Stomach (tissue), 9 donors: Measurements from ENCODE around the gene CLASP2. TPM values are rescaled to one million over a fixed set of nuclear protein-coding genes. Genes with fewer than 3 reads are reported as not detected.

Source experiments
- DNase-seq, 2 donors: peaks; one replicate each; pipeline versions ENCODE4 v3.0.0 to v3.0.0-alpha.2; 2013 to 2019
- H3K27ac ChIP-seq, 5 donors: fragments of 200-600 bp in 4 of 5; sonication (generic) in 4 of 5; one replicate each; pipeline ENCODE4 v1.5.1; 2013 to 2019; ENCODE audit warnings: mild to moderate bottlenecking in 1 of 5, moderate library complexity in 1 of 5
- H3K27me3 ChIP-seq, 3 donors: fragments of 200-600 bp; sonication (generic); one replicate each; pipeline ENCODE4 v1.5.1; 2017 to 2019; ENCODE audit warnings: mixed run types in 1 of 3
- H3K36me3 ChIP-seq, 4 donors: fragments of 200-600 bp; sonication (generic); 1 replicate in 3 of 4; 2 replicates in 1 of 4; pipeline ENCODE4 v1.5.1; 2016 to 2019
- H3K4me1 ChIP-seq, 4 donors: fragments of 200-600 bp; sonication (generic); one replicate each; pipeline ENCODE4 v1.5.1; 2016 to 2019
- H3K4me3 ChIP-seq, 4 donors: fragments of 200-600 bp; sonication (generic) in 3 of 4; one replicate each; pipeline ENCODE4 v1.5.1; 2016 to 2019; ENCODE audit warnings: mild to moderate bottlenecking in 1 of 4
- H3K9me3 ChIP-seq, 4 donors: fragments of 200-600 bp; sonication (generic); one replicate each; pipeline ENCODE4 v1.5.1; 2016 to 2019
- CTCF ChIP-seq, 7 experiments: fragments of 450-650 bp in 4 of 7; fragments of 200-600 bp in 3 of 7; sonication (generic) in 3 of 7; IDR thresholded peaks; one replicate each; pipeline ENCODE4 v1.5.1; 2016 to 2019; ENCODE audit warnings: antibody characterized with exemption in 7 of 7, control low read depth in 2 of 7, mild to moderate bottlenecking in 1 of 7
- EP300 ChIP-seq: sonication (generic); formaldehyde crosslinking; IDR thresholded peaks from one replicate; pipeline ENCODE4 v1.6.1; 2017; ENCODE audit warnings: antibody characterized with exemption
- POLR2A ChIP-seq, 4 donors: fragments of 450-650 bp; IDR thresholded peaks; one replicate each; pipeline ENCODE4 v1.6.1; 2016; ENCODE audit warnings: antibody characterized with exemption in 4 of 4, control low read depth in 2 of 4, mild to moderate bottlenecking in 1 of 4, moderate library complexity in 1 of 4
- POLR2AphosphoS5 ChIP-seq, 3 donors: sonication (generic); formaldehyde crosslinking; IDR thresholded peaks; one replicate each; pipeline ENCODE4 v1.6.1; 2016; ENCODE audit warnings: antibody characterized with exemption in 3 of 3
- WGBS, 5 donors: extraction: QIAGEN DNeasy Blood & Tissue Kit in 3 of 5; methylation state at CpG; one replicate each; pipeline versions ENCODE4 v1.1.5 to v1.1.7; 2013 to 2018; 5-methylcytosine and 5-hydroxymethylcytosine counted together
- intact Hi-C: fragments of 100-400 bp; cut with DNase I; formaldehyde crosslinking; loops from one replicate; pipeline ENCODE4 v1.15.1; 2023; ENCODE audit warnings: low total_unique reads
- polyA plus RNA-seq, 3 donors: library from polyadenylated mRNA; stranded (reverse); fragments of 200-250 nt; gene quantifications; one replicate each; pipeline ENCODE4 v1.2.3, GENCODE V29; 2013
- total RNA-seq, 5 donors: library from RNA; depleted of rRNA; stranded (reverse); fragments of >200 nt; gene quantifications; one replicate each; pipeline versions ENCODE4 v1.1.0 to v1.2.3, GENCODE V29; 2014 to 2016
- donor health status: healthy with polysubstance abuse.
- donor health status: Bipolar disorder and iron deficiency.
- donor health status: healthy.

The CLASP2 gene
- total and polyA plus RNA-seq, 8 donors: 6.3 to 136 (median 44.1) TPM

- WGBS, 5 donors: 63 to 80% (median 78%) methylated on average over 2 of the region's 2 CpGs
- DNase-seq: no peak
- H3K4me1 ChIP-seq: no peaks in the 10 kb centered on the region
- no peaks in the 10 kb centered on the region for H3K36me3 ChIP-seq
- H3K4me3 ChIP-seq: no peak overlapping the region
- intact Hi-C loops: no loop called here
- H3K27ac ChIP-seq: no peak overlapping the region
- H3K9me3 ChIP-seq: peaks cover 0 to 15% (median 11%) of the 10 kb centered on the region in 4 donors
- TF ChIP-seq CTCF (IDR thresholded peaks at IDR 0.05) (no peak), POLR2AphosphoS5 (IDR thresholded peaks at IDR 0.05) (no peak), POLR2A (IDR thresholded peaks at IDR 0.05) (no peak), EP300 (no peak)
- H3K27me3 ChIP-seq: no peaks in the 10 kb centered on the region
Measured at GRCh38 chr3:33751336-33751735, 33.3 kb upstream of the CLASP2 start.

- TF ChIP-seq POLR2AphosphoS5 (IDR thresholded peaks at IDR 0.05) (no peak), POLR2A (IDR thresholded peaks at IDR 0.05) (no peak), CTCF (IDR thresholded peaks at IDR 0.05) (no peak), EP300 (no peak)
- no peaks in the 10 kb centered on the region for H3K27me3 ChIP-seq
- peaks cover 0 to 13% (median 11%) of the 10 kb centered on the region in 4 donors for H3K9me3 ChIP-seq
- H3K4me3 ChIP-seq: no peak overlapping the region
- no peak overlapping the region for H3K27ac ChIP-seq
- H3K4me1 ChIP-seq: no peaks in the 10 kb centered on the region
- intact Hi-C loops: no loop called here
- WGBS, 5 donors: 86 to 94% (median 92%) methylated on average over 3 of the region's 3 CpGs
- no peak for DNase-seq
- H3K36me3 ChIP-seq: no peaks in the 10 kb centered on the region
Measured at GRCh38 chr3:33750211-33750548, 32.1 kb upstream of the CLASP2 start.

GRCh38 chr3:33749546-33750210 is 31.6 kb upstream of the CLASP2 start:
- H3K27me3 ChIP-seq: no peaks in the 10 kb centered on the region
- DNase-seq: no peak
- no peaks in the 10 kb centered on the region for H3K4me1 ChIP-seq
- peaks cover 0 to 10% (median 6%) of the 10 kb centered on the region in 4 donors for H3K9me3 ChIP-seq
- no peak for TF ChIP-seq CTCF (IDR thresholded peaks at IDR 0.05)
- TF ChIP-seq POLR2AphosphoS5 (IDR thresholded peaks at IDR 0.05): no peak
- TF ChIP-seq POLR2A (IDR thresholded peaks at IDR 0.05): no peak
- TF ChIP-seq EP300: no peak
- WGBS, 5 donors: 39 to 52% (median 48%) methylated on average over 2 of the region's 2 CpGs
- H3K36me3 ChIP-seq: no peaks in the 10 kb centered on the region
- H3K4me3 ChIP-seq: no peak overlapping the region
- intact Hi-C loops: no loop called here
- no peak overlapping the region for H3K27ac ChIP-seq

- 59 to 72% (median 66%) methylated on average over 7 of the region's 7 CpGs for WGBS, 5 donors
- H3K27me3 ChIP-seq: no peaks in the 10 kb centered on the region
- TF ChIP-seq POLR2A (IDR thresholded peaks at IDR 0.05): no peak
- TF ChIP-seq EP300: no peak
- no peak for TF ChIP-seq POLR2AphosphoS5 (IDR thresholded peaks at IDR 0.05)
- DNase-seq: no peak
- no peaks in the 10 kb centered on the region for H3K4me1 ChIP-seq
- H3K27ac ChIP-seq: no peak overlapping the region
- H3K36me3 ChIP-seq: no peaks in the 10 kb centered on the region
- intact Hi-C loops: no loop called here
- H3K4me3 ChIP-seq: no peak overlapping the region
- H3K9me3 ChIP-seq: no peaks in the 10 kb centered on the region
Measured at GRCh38 chr3:33746416-33747116, 28.5 kb upstream of the CLASP2 start.

GRCh38 chr3:33737146-33737545 is 19.1 kb upstream of the CLASP2 start:
- WGBS, 5 donors: 25 to 55% (median 50%) methylated on average over 1 of the region's 1 CpG
- TF ChIP-seq POLR2AphosphoS5 (IDR thresholded peaks at IDR 0.05): no peak
- no peak for TF ChIP-seq POLR2A (IDR thresholded peaks at IDR 0.05)
- no peak for TF ChIP-seq CTCF (IDR thresholded peaks at IDR 0.05)
- TF ChIP-seq EP300: no peak
- Histone ChIP-seq H3K36me3 (no peaks in the 10 kb centered on the region), H3K27ac (no peak overlapping the region), H3K4me3 (no peak overlapping the region), H3K27me3 (no peaks in the 10 kb centered on the region), H3K4me1 (no peaks in the 10 kb centered on the region), H3K9me3 (peaks cover 0 to 8% (median 2%) of the 10 kb centered on the region in 4 donors)
- intact Hi-C loops: no loop called here
- DNase-seq: no peak
